HG03439 (cell line): Measurements from ENCODE around the gene WDR26.
A peak's percentile ranks its signal among the peaks of the same experiment; 100 is the strongest.

Source experiments
- ATAC-seq: cut with Tn5 transposase; IDR thresholded peaks from one replicate; pipeline ENCODE4 v1.9.1; 2021; ENCODE audit warnings: mild to moderate bottlenecking, moderate library complexity; ENCODE audit not compliant: unreplicated experiment

The WDR26 gene

DNA sequence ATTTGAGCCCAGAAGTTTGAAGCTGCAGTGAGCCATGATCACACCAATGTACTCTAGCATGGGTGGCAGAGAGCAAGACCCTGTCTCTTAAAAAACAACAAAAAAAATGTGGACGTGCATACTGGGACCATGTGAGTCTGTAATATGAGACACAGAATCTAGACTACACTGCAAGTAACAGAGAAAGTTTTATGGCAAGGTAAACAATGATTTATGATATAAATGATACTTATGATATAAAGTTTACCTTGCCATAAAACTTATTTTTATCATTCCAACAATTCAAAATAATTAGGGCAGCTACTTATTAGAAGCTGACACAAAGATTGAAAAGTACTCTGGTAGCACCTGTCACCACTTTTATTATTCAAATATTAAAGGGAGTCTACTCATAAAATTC lies 34.7 kb downstream of the WDR26 start:
- ATAC-seq, result no peak

DNA sequence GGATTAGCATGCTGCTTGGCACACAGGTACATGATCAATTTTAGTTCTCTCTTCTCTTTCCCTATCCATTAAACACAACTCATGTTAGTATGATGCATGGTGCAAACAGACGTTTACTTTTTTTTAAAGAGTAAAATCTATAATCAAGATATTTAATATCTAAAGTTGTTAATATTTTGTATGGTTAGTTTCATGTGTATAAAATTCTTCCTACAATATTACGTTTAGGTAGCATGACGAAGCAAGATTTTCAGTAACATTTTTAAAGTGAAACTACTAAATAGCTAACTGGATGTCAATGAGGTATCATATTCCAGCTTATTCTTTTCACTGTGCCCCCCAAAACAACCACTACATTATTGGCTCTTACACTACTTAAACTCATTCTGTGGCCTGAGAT lies 41.3 kb downstream of the WDR26 start:
- ATAC-seq, result no peak

DNA sequence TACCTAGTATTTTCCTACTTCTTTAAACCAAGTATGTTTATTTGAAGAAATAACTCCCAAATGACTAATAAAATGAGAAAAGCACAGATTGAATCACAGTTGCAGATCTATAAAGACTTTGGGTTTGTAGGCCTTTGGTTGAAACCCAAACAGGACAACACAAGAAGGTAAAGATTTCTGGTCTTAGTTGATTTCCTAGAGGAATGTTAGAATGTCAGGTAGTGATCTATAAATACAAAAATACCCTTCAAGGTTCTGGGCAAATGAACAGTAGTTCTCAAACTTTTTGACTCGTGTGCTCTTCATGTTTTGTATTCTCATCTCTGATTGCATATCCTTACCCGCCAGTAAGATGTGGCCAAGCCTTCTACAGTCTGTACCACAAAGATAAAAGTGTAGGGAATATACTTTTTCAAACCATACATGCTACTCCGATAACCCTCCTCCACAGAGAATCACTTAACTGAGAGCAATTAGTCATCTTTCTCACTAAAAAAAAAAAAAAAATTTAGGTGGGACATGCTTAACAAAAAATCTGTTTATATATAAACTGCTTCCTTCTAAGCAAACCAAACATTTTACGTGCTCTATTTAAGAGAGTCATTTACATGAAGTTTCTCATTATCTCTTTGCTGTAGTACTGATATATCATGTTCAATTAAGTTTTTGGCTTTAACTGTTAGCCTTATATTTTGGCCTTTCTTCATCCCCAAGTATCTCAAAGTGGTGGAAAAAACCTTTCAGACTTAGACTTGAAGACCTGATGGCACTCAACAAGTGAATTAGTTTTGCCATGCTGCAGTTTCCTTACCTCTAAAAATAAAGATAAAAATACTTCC lies 42.0 kb downstream of the WDR26 start:
- no peak for ATAC-seq

DNA sequence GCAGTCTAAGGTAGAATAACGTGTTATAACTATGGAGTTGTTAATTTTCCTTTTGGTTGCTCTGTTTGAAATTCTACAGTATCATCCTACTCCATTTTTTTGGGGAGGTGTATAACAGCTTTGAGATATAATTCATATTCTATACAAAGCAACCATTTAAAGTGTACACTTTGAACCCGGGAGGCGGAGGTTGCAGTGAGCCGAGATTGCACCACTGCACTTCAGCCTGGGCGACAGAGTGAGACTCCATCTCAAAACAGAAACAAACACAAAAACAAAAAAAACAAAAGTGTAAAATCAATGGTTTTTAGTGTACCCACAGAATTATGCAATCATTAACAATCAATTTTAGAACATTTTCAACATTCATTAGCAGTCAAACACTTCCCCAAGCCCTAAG lies 44.1 kb downstream of the WDR26 start:
- ATAC-seq, result no peak

DNA sequence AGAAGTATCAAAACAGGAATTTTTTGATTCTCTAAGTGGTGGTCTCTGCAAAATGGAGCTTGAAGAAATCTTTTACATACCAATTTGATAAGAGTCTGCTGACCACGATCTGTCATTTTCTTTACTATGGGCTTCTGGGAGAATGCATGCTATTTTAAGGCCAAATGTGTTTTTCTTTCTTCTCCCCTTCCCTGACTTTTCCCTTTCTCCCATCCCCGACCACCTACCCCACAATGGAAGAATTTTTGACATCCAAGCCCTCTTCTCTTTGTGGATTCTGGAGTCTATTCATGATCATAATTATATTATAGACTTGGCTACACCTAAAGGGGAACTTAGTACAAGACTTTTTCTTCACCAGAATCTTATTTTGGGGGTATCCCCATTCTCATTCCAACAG lies 46.7 kb downstream of the WDR26 start:
- ATAC-seq, result no peak

DNA sequence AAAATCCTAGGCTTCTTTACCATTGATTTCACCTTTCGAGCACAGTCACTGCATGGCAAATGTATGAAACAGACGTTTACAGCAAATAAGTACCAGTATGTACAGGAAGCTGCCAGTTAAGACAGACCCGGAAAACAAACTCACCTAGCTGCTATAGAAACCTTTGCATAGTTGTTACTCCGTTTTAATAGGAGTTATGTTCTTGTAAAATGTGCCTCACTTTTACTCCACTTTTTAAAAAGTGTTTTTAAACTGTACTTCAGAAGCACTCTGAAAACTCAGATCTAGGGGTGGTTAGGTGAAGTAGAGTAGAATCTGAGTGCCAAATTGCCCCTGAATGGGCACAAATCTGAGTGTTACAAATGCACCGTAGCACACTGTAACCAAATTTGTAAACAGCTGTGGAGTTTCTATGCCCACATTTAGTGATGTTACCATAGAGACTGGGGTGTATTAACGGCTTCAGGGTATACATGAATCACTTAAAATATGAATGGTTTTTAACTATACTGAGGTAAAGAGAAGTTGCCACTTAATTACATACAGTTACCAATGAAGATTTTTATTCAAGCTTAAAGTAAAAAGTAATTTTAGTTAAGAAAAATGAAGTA lies 47.2 kb downstream of the WDR26 start:
- no peak for ATAC-seq

DNA sequence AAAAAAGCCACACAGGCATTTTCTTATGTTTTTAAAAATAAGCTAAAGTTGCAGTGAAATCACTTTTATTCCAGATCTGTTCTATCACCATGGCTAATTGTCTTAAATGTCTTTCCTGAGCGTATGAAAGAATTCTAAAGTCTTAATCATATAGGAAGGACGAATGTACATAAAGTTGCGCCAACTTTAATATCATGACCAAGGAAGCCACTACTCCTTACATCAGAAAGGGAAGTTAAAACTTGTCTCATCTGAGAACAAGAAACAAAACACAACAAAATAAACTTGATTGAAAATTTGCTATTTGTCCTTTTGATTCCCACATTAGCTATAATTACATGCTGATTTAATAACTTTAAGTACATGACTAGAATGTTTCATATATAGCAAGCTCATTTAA lies 51.4 kb downstream of the WDR26 start:
- no peak for ATAC-seq

DNA sequence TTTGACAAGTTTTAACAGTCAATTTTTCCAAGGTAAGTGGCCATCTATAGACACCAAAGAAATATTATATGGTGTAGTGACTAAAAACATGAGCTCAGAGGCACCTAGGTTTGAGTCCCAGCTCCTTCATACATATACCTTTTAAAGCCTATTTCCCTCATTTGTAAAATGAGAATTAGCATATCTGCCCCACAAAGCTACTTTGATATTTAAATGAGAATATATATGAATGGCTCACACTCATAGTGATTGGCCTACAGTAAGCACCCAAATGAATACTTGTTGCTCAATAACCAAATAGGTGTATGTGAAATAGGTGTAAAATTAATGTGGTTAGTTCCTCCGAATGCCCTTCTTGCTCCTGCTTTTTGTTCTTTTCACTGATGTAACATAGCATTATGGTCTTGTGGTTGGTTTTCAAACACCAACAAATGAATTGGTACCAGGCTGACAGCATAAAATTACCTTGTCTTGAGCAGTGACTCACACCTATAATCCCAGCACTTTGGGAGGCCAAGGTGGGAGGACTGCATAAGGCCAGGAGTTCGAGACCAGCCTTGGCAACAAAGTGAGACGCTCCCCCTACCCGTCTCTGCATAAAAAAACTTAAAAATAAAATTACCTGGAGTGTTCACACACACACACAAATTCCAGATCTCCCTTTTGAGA lies 52.6 kb downstream of the WDR26 start:
- no peak for ATAC-seq

DNA sequence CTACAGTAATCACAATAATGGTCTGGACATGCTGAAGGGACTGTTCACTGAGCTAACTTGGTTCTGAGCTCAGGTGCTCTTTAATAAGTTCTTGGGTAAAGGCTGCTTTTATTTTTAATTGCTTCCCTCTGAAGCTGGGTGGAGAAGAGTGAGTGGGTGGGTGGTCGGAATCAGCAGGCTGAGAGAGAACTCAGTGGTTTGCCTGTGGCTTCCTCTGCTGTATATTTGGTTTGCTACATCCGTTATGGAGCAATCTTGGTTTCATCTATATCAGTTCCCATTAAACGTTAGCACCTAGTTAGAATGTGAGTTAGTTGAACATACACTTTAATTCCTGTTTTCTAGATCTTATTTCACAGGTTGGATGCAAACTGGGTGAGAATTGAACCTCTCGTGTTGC lies 54.6 kb downstream of the WDR26 start:
- no peak for ATAC-seq

DNA sequence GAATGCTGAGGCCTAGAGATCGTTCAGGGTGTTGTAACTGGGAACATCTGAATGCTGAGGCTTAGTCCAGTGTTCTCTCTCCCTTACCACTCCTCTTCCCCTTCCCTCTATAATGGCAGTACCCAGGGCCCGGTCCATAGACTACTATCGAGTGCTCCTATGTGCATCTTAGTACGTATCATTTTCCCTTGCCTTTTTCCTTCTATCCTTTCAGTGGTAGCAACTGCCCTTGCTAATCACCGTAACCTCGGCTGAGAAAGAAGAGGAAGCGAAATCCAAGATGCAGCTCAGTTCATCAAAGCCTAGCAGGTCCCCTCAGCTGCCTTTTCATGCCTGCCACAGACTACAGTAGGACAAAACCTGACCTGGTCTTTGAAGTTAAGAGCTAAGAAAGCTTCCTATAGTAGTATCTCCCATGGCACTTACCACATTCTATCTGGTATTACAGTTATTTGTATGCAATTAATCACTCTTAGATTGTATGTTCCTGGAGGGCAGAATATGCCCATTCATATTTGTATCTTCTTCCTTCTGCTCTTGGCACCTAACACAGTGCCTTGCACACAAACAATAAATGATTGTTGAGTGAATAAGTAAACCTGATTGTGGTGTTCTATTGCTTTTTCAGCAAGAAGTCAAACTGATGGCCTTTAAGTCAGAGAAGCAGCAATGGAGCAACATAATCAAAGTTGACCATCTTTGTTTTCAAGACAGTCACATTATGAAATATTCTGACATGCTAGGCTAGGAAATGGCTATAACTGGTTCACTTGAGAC lies 55.6 kb downstream of the WDR26 start:
- no peak for ATAC-seq

DNA sequence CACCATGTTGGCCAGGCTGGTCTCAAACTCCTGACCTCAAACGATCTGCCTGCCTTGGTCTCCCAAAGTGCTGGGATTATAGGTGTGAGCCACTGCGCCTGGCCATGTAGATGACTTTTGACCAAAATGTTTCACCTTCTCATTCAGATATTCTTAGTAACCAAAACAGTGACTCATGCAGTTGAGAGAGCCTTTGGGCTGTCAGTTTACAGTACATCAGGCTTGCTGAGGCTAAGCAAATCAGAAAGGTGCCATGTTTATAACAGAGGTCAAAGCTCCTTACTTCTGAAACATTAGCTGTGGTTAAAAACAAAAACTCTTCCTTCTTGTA lies 57.0 kb downstream of the WDR26 start:
- peak; percentile 78 for ATAC-seq

DNA sequence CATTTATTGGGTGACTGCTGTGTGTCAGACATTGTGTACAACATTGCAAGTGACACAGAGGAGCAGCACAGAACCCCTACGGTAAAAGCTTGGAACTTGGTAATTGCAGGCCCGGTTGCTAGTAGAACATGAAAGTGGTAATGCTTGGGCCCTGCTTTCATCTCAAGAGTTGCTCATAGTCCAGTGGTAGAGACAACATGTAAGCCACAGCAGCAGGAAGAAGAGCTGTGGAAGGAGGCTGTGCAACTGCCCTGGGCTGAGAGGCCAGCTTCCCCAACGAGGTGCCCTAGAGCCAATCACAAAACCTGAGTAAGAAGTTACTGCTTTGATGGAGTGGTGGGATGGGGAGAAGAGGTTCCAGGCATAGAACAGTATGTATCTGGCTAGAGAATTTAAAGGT lies 59.5 kb downstream of the WDR26 start:
- no peak for ATAC-seq

DNA sequence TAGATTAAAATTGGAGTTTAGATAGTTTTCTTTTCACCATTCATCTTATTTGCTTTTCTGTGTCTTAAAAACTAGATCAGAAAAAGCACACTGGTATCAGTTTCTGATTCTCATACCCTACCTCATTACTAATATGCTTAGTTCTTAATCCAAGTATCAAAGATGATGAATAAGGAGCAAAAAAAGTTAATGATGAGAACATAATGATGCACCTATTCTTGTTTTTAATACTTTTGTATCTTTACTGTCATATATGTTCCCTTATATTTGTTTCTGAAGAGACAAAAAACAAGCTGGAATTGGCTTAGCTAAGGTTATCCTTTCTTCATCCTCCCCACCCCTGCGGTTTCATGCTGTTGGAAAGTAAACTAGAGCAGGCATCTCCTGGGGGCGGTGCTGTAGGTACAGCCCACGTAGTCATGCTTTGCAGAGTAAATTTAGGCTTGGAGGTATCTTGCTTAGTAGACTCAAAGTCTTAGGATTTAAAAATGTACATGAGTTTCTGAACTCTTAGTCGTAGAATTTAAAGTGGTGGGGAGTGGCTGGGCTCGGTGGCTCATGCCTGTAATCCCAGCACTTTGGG lies 61.5 kb downstream of the WDR26 start:
- no peak for ATAC-seq

DNA sequence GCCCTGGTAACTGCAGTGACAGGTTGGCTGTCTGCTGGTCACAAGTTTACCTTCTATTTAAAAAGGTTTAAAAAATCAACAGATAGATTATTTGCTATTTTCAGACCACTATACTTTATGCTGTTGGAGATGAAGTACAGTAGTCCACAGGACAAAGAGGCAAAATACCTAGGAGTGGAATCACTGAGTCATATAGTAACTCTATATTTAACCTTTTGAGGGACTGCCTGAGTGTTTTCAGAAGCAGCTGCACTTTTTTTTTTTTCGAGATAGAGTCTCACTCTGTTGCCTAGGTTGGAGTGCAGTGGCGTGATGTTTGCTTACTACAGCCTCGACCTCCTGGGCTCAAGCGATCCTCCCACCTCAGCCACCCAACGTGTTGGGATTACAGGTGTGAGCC lies 66.2 kb downstream of the WDR26 start:
- ATAC-seq, result peak; percentile 83

DNA sequence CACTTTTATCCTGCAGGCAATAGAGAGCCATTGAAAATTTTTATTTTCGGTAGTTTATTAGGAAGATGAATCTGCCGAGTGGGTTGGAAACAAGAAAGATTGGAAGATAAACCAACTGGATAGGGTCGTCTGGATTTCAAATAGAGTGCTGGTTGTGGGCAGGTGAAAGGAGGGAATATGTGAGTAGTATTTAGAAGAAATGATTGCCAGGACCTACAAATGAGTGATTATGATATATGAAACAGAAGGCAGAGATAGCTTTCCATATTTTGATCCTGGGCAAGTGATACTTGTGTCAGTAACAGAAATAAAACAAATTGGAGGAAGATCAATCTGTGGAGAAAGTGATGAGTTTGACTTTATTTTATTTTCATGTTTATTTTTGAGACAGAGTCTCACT lies 75.4 kb downstream of the WDR26 start:
- no peak for ATAC-seq

DNA sequence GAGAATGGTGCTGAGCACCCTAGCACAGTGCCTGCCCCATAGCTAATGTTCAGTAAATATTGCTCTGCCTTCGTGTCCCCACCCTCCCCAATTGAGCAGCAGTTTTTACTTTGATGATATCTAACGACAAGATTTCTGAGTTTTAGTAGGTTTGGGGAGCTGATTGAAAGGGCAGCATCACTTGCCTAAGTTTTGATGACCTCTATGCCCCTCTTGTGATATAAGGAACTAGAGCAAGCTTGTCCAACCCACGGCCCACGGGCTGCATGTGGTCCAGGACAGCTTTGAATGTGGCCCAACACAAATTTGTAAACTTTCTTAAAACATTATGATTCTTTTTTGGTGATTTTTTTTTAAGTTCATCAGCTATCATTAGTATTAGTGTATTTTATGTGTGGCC lies 76.4 kb downstream of the WDR26 start:
- no peak for ATAC-seq

DNA sequence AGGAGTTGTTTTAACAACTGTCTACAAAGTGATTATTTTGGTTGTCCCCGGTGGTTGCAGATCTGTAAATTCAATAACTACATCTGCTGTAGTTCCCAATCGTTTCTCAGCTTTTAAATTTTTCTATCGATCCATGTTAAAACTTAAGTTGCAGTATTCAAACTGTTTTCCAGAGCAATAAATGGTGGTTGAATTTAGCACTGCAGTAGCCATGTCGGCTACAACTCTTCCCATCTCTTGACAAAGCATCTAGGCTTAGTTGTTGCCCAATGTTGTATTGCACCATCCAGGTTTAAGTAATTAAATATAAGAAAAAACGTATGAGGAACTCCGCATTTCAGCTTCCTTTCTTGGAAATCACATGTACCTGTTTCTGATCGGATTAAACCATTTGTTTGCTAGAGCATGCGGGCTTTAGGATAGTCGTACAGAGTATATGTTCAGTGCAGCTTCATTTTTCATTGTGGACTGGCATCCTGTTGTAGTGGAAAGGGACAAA lies 76.9 kb downstream of the WDR26 start:
- no peak for ATAC-seq

DNA sequence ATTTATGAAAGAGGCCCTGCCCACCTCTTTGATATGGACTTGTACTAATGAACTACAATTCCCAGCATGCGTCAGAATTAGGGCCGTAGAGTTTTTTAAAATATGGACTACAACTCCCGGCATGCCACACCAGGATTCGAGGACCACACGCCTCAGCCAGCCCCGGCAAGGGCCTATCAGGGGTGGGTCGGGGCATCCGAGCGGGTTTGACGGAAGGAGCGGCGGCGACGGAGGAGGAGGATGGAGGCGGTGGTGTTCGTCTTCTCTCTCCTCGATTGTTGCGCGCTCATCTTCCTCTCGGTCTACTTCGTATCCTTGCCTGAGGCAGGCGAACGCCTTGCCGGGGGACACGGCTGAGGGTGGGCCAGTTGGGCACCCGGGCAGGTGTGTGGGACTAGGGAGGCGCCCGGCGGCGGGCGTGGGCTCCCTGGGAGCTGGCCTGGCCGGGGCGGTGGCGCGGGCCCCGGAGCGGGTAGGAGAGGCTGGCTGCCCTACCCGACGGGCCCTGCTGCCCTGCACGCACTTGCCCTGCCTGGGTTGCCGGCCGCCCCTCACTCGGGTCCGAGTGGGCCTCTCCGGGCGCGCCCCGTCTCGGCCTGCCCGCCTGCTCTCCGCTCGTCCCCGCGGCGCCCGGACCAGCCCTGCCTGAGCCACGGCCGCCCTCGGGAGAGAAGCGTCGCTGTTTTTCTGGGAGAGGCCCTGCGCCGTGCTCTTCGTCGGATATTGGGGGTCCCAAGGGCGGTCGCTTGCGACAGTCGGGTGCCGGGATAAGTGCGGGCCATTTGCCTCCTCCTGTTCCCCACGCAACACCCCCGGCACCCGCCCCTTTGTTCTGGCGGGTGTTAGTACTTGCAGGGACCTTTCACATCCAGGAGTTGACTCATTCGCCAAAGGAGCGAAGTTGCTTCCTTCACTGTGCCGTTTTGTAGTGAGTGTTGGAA lies 77.6 kb downstream of the WDR26 start, which contains the start of gene CNIH4:
CNIH4 (plus strand) TSS at position 195 of the 941 bp plus-strand sequence; CDS start at position 241, 46 bp downstream.
- peak; percentile 97 for ATAC-seq

DNA sequence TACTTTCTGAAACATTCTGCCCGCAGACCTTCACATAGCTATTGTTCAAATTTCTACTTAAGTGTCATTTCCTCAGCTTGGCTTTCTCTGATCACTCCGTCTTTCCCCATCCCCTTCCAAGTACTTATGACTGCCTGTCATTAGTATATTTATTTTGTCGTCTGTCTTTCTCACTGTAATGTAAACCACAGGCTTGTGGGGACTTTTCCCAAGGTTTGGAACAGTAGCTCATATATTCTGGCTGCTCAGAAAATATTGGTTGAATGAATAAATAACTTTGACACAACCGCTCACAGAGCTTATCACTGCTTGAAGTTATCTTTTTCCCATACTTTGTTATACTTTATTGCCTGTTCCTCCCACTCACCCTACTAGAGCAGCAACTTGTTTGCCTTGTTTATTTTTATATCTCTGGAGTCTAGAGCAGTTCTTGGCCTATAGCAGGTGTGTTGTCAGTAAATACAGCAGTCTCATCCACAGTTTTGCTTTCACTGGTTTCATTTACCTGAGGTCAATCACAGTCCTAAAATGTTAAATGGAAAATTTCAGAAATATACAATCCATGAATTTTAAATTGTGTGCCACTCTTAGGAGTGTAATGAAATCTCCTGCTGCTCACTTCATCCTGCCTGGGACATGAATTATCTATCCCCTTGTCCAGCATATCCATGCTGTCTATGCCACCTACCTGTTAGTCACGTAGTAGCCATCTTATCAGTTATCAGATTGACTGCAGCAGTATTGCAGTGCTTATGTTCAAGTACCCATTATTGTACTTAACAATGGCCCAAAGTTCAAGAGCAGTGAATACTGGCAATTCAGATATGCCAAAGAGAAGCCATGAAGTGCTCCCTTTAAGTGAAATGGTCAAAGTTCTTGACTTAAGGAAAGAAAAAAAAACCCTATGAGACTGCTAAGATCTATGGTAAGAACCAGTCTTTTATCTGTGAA lies 80.3 kb downstream of the WDR26 start:
- ATAC-seq, result no peak
